Chondrocyte (in vitro differentiated cells): ENCODE data around the gene PRUNE1. TPM values are rescaled to one million over a fixed set of nuclear protein-coding genes. Genes with fewer than 3 reads are reported as not detected.

ENCODE experiments used
- DNase-seq: peaks from one replicate; pipeline ENCODE4 v3.0.0; 2021; ENCODE audit warnings: mixed read lengths, low spot score
- H3K27ac Mint-ChIP-seq: one replicate; pipeline ENCODE4 v1.8.0; 2021; ENCODE audit warnings: mild to moderate bottlenecking, moderate library complexity, mixed read lengths; ENCODE audit not compliant: unreplicated experiment
- H3K27me3 Mint-ChIP-seq: 2 replicates; pipeline ENCODE4 v1.8.0; 2021; ENCODE audit warnings: low read depth, mixed read lengths
- H3K36me3 Mint-ChIP-seq: 2 replicates; pipeline ENCODE4 v1.8.0; 2021; ENCODE audit warnings: low read depth, mixed read lengths
- H3K4me1 Mint-ChIP-seq: 2 replicates; pipeline ENCODE4 v1.8.0; 2021; ENCODE audit warnings: low read depth, mild to moderate bottlenecking, mixed read lengths
- H3K4me3 Mint-ChIP-seq: one replicate; pipeline ENCODE4 v1.8.0; 2021; ENCODE audit warnings: mild to moderate bottlenecking, moderate library complexity, mixed read lengths; ENCODE audit not compliant: unreplicated experiment
- H3K9me3 Mint-ChIP-seq: 2 replicates; pipeline ENCODE4 v1.8.0; 2021; ENCODE audit warnings: low read depth, mixed read lengths
- CTCF ChIP-seq: fragments of 200-600 bp; sonication (generic); IDR thresholded peaks from 2 replicates; pipeline ENCODE4 v1.5.0; 2021; ENCODE audit warnings: antibody characterized with exemption, mild to moderate bottlenecking, moderate library complexity
- total RNA-seq: library from RNA; stranded (reverse); gene quantifications from 3 replicates; pipeline ENCODE4 v1.2.1, GENCODE V29; 2021

The PRUNE1 gene
- total RNA-seq, 1 donor from 2014 or later: 14.1 TPM

- Mint-ChIP-seq H3K27ac (no peak overlapping the region), H3K4me1 (peaks cover 39% of the 10 kb centered on the region), H3K36me3 (no peaks in the 10 kb centered on the region), H3K27me3 (no peaks in the 10 kb centered on the region), H3K9me3 (no peaks in the 10 kb centered on the region), H3K4me3 (no peak overlapping the region)
- DNase-seq: no peak
- TF ChIP-seq CTCF: peak; percentile 100
Measured at GRCh38 chr1:150979092-150980056, 28.9 kb upstream of the PRUNE1 start.

- H3K4me3 Mint-ChIP-seq: no peak overlapping the region
- H3K27ac Mint-ChIP-seq: no peak overlapping the region
- DNase-seq: no peak
- no peaks in the 10 kb centered on the region for H3K9me3 Mint-ChIP-seq
- H3K4me1 Mint-ChIP-seq: peaks cover 31% of the 10 kb centered on the region
- TF ChIP-seq CTCF: no peak
- no peaks in the 10 kb centered on the region for H3K27me3 Mint-ChIP-seq
- H3K36me3 Mint-ChIP-seq: no peaks in the 10 kb centered on the region
Measured at GRCh38 chr1:150981177-150981804, 27.0 kb upstream of the PRUNE1 start.

- H3K4me1 Mint-ChIP-seq: peaks cover 23% of the 10 kb centered on the region
- DNase-seq: no peak
- no peaks in the 10 kb centered on the region for H3K36me3 Mint-ChIP-seq
- H3K9me3 Mint-ChIP-seq: no peaks in the 10 kb centered on the region
- no peaks in the 10 kb centered on the region for H3K27me3 Mint-ChIP-seq
- no peak within 1 kb of the TSS for H3K27ac Mint-ChIP-seq
- no peak for TF ChIP-seq CTCF
- no peak within 1 kb of the TSS for H3K4me3 Mint-ChIP-seq
Measured at GRCh38 chr1:150981805-150982712, 26.2 kb upstream of the PRUNE1 start, which contains the start of gene ANXA9. TSS of gene ANXA9 (plus strand) at chr1:150982292. CDS start at chr1:150983106, 814 bp downstream.

- no peak for DNase-seq
Measured at GRCh38 chr1:150985179-150985825, 22.9 kb upstream of the PRUNE1 start.

More at GRCh38 chr1:150985179-150985825, 22.9 kb upstream of the PRUNE1 start:
- no peak overlapping the region for H3K27ac Mint-ChIP-seq
- H3K4me1 Mint-ChIP-seq: peaks cover 7% of the 10 kb centered on the region
- H3K36me3 Mint-ChIP-seq: no peaks in the 10 kb centered on the region
- TF ChIP-seq CTCF: no peak
- no peak overlapping the region for H3K4me3 Mint-ChIP-seq
- H3K9me3 Mint-ChIP-seq: no peaks in the 10 kb centered on the region
- H3K27me3 Mint-ChIP-seq: no peaks in the 10 kb centered on the region
